Measurements from ENCODE around the gene RAVER1. TPM values are rescaled to one million over a fixed set of nuclear protein-coding genes. Genes with fewer than 3 reads are reported as not detected.

The RAVER1 gene, protein sequence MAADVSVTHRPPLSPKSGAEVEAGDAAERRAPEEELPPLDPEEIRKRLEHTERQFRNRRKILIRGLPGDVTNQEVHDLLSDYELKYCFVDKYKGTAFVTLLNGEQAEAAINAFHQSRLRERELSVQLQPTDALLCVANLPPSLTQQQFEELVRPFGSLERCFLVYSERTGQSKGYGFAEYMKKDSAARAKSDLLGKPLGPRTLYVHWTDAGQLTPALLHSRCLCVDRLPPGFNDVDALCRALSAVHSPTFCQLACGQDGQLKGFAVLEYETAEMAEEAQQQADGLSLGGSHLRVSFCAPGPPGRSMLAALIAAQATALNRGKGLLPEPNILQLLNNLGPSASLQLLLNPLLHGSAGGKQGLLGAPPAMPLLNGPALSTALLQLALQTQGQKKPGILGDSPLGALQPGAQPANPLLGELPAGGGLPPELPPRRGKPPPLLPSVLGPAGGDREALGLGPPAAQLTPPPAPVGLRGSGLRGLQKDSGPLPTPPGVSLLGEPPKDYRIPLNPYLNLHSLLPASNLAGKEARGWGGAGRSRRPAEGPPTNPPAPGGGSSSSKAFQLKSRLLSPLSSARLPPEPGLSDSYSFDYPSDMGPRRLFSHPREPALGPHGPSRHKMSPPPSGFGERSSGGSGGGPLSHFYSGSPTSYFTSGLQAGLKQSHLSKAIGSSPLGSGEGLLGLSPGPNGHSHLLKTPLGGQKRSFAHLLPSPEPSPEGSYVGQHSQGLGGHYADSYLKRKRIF
- total RNA-seq, result 3.8 and 20.2 TPM in 2 replicates

DNA sequence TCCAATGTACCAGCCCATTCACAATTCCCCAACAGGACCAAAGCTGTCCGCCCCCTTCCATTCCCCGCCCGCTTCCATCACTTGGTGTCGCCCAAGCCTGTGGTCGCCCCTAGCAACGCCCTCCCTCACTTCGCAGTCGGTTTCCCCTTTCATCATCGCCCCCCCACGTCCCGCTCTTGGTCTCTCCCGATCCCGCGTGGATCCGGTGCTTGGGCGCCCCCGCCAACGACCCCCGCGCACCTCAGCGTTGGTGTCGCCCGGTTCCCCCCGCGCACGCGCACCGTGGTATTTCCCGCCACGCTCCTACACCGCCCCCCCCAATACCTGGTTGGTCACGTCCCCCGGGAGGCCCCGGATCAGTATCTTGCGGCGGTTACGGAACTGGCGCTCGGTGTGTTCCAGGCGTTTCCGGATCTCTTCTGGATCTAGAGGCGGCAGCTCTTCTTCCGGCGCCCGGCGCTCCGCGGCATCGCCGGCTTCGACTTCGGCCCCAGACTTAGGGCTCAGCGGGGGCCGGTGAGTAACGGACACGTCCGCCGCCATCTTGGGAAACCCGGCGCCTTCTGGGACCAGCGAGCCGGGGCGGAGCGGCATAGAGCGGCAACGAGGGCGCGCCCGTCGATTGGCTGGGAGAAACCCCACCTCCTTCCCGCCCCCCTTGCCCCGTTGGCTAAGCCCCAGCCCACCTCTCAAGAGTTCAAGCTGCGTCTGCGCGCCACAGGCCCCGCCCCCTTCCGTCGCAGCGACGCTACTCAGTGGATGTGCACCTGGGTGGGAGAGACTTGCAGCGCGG lies at the start of gene RAVER1:
TSS of gene RAVER1 (minus strand) at position 565 of the 793 bp plus-strand sequence. CDS start at position 543, 22 bp downstream.

GRCh38 chr19:10380313-10381102 lies 47.2 kb upstream of the RAVER1 start, which contains the start of gene TYK2:
TSS of gene TYK2 (minus strand) at chr19:10380572. CDS start at chr19:10378406, 2,166 bp downstream.

DNA sequence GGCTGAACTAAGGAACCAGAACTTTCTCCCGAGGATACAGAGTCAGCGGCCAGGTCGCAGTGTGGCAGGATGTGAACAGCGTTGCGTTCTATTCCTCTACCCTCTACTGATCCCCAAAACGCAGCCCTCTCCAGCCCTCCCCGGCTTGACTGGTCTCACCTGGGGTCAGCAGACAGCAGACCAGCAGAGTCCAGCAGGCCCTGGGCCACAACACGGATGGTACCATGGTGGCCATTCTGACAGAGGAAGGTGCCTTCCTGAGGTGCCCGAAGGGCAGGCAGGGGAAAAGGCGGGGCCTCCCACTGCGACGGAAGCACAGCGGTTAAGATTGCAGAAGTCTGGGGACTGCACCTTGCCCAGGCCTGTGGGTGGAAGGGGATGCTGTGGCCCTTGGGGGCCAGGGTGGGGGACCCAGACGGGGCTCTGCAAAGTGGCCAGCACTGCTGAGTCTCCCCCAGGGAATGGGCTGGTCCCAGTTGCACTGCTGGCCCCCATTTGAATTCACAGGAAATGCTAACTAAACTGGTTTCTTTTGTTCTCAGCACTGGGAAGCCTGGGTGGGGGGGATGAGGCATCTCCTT lies 6.1 kb upstream of the RAVER1 start, which contains the start of gene ICAM3:
TSS of gene ICAM3 (minus strand) at position 245 of the 581 bp plus-strand sequence. CDS start at position 235, 10 bp downstream.

GRCh38 chr19:10315335-10316214 lies 17.8 kb downstream of the RAVER1 start, which contains the start of gene FDX2:
TSS of gene FDX2 (minus strand) at chr19:10316015. CDS start at chr19:10315996, 19 bp downstream.

GRCh38 chr19:10309423-10309822 lies 23.9 kb downstream of the RAVER1 start, which contains the start of gene ZGLP1:
TSS of gene ZGLP1 (minus strand) at chr19:10309815.

GRCh38 chr19:10289836-10290356 lies 43.4 kb downstream of the RAVER1 start, which contains the start of gene ICAM5:
TSS of gene ICAM5 (plus strand) at chr19:10289952. CDS start at chr19:10290044, 92 bp downstream.

GRCh38 chr19:10286803-10287737 lies 46.3 kb downstream of the RAVER1 start, which contains the start of gene ICAM4:
TSS of gene ICAM4 (plus strand) at chr19:10286955. CDS start at chr19:10287013, 58 bp downstream.

DNA sequence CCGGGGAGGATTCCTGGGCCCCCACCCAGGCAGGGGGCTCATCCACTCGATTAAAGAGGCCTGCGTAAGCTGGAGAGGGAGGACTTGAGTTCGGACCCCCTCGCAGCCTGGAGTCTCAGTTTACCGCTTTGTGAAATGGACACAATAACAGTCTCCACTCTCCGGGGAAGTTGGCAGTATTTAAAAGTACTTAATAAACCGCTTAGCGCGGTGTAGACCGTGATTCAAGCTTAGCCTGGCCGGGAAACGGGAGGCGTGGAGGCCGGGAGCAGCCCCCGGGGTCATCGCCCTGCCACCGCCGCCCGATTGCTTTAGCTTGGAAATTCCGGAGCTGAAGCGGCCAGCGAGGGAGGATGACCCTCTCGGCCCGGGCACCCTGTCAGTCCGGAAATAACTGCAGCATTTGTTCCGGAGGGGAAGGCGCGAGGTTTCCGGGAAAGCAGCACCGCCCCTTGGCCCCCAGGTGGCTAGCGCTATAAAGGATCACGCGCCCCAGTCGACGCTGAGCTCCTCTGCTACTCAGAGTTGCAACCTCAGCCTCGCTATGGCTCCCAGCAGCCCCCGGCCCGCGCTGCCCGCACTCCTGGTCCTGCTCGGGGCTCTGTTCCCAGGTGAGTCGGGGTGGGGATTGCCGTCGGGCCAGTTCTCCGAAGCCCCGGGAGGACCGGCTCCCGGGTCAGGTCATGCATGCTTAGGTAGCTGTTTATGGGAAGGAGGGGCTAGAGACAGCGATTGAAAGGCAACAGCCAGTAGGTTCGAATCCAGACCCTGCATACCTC lies 62.5 kb downstream of the RAVER1 start, which contains the start of gene ICAM1:
TSS of gene ICAM1 (plus strand) at position 505 of the 779 bp plus-strand sequence. CDS start at position 545, 40 bp downstream.

Other genes with a start within 250 kb of the RAVER1 start
- 5.1 and 14.8 TPM in 2 replicates for gene SHFL, start 247.2 kb downstream of the RAVER1 start, total RNA-seq
- gene ANGPTL6, start 230.9 kb downstream of the RAVER1 start, total RNA-seq, result 0.14 and 0.34 TPM in 2 replicates
- 63.2 and 67.8 TPM in 2 replicates for gene PPAN, start 227.2 kb downstream of the RAVER1 start, total RNA-seq
- 1.0 and 16.2 TPM in 2 replicates for gene P2RY11, start 221.8 kb downstream of the RAVER1 start, total RNA-seq
- gene EIF3G, start 213.6 kb downstream of the RAVER1 start, total RNA-seq, result 184 and 190 TPM in 2 replicates
- 10.9 and 27.7 TPM in 2 replicates for gene DNMT1, start 138.6 kb downstream of the RAVER1 start, total RNA-seq
- 2.4 and 3.7 TPM in 2 replicates for gene S1PR2, start 102.2 kb downstream of the RAVER1 start, total RNA-seq
- gene MRPL4, start 81.3 kb downstream of the RAVER1 start, total RNA-seq, result 25.6 and 33.3 TPM in 2 replicates
- 1.0 and 8.2 TPM in 2 replicates for gene ICAM1, start 62.4 kb downstream of the RAVER1 start, total RNA-seq
- gene ICAM4, start 46.6 kb downstream of the RAVER1 start, total RNA-seq, result 1.0 and 5.8 TPM in 2 replicates
- 1.7 and 6.4 TPM in 2 replicates for gene ICAM5, start 43.6 kb downstream of the RAVER1 start, total RNA-seq
- gene ZGLP1, start 23.7 kb downstream of the RAVER1 start, total RNA-seq, result 0.34 and 0.85 TPM in 2 replicates
- 16.4 and 18.8 TPM in 2 replicates for gene FDX2, start 17.5 kb downstream of the RAVER1 start, total RNA-seq
- 1.7 and 2.6 TPM in 2 replicates for gene ICAM3, start 6.1 kb upstream of the RAVER1 start, total RNA-seq
- gene TYK2, start 47.0 kb upstream of the RAVER1 start, total RNA-seq, result 41.4 and 70.1 TPM in 2 replicates
- 127 and 150 TPM in 2 replicates for gene CDC37, start 70.0 kb upstream of the RAVER1 start, total RNA-seq
- gene PDE4A, start 87.0 kb upstream of the RAVER1 start, total RNA-seq, result 0.34 and 1.9 TPM in 2 replicates
- 51.6 and 61.2 TPM in 2 replicates for gene KEAP1, start 169.8 kb upstream of the RAVER1 start, total RNA-seq
- 4.4 and 19.5 TPM in 2 replicates for gene S1PR5, start 183.9 kb upstream of the RAVER1 start, total RNA-seq
- gene ATG4D, start 210.4 kb upstream of the RAVER1 start, total RNA-seq, result 28.9 and 34.9 TPM in 2 replicates
- 13.3 and 17.7 TPM in 2 replicates for gene KRI1, start 232.5 kb upstream of the RAVER1 start, total RNA-seq
- gene CDKN2D, start 235.4 kb upstream of the RAVER1 start, total RNA-seq, result 9.3 and 13.3 TPM in 2 replicates

Measured in nasal cavity respiratory epithelium epithelial cell of viscerocranial mucosa (primary cell).